Stomach smooth muscle (tissue), 2 donors: ENCODE data around the gene MIAT.

ENCODE experiments used
- H3K27ac ChIP-seq: one replicate; pipeline ENCODE4 v1.7.0; 2013; ENCODE audit warnings: mild to moderate bottlenecking, low read length, inconsistent platforms
- H3K27me3 ChIP-seq, 2 donors: one replicate each; pipeline ENCODE4 v1.7.0; 2013; ENCODE audit warnings: low read length in 2 of 2; ENCODE audit not compliant: insufficient read depth in 2 of 2, control insufficient read depth in 1 of 2
- H3K36me3 ChIP-seq, 2 donors: one replicate each; pipeline ENCODE4 v1.7.0; 2013; ENCODE audit warnings: low read length in 2 of 2; ENCODE audit not compliant: control insufficient read depth in 2 of 2, insufficient read depth in 2 of 2
- H3K4me1 ChIP-seq: one replicate; pipeline ENCODE4 v1.7.0; 2013; ENCODE audit warnings: low read length; ENCODE audit not compliant: control insufficient read depth, insufficient read depth
- H3K4me3 ChIP-seq, 2 donors: one replicate each; pipeline ENCODE4 v1.7.0; 2013; ENCODE audit warnings: low read length in 2 of 2
- H3K9ac ChIP-seq, 2 donors: one replicate each; pipeline ENCODE4 v1.7.0; 2013; ENCODE audit warnings: low read length in 2 of 2, mild to moderate bottlenecking in 1 of 2
- H3K9me3 ChIP-seq, 2 donors: one replicate each; pipeline ENCODE4 v1.7.0; 2013; ENCODE audit warnings: low read length in 2 of 2; ENCODE audit not compliant: control insufficient read depth in 2 of 2
- donor health status: healthy.
- donor health status: Pancreatic carcinoma.

The MIAT gene

DNA sequence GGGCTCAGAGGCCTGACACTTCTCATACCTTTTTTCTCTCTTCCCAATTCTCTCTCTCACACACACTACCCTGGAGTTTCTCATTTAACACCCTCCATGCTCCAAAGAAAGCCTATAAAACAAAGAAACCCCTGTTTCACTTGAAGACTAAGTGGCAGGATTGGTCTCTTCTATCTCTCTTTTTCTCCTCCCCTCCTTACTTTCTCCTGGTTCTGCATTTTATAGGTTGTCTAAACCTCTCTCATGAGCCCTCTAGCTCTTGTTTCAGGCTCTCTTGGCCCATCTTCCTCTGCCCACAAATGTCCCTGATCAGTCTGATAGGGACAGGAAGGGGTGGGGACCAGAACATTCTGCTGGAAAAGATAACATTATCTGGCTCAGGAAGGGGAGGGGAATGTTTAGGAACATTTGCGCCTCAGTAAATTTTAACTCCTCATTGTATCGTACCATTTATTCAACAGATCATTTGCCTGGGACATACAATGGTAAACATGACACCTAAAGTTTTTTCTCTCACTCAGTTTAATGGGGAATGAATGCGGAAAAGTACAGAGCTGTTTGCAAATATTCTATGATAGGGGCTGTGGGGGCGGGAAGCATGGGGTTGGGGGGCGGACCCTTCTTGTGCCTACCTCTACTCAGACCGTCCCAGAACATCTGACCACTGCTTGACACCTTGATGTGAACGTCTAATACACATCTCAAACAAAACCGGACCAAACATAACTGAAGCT is 24.8 kb upstream of the MIAT start:
- Histone ChIP-seq H3K36me3 (no peaks in the 10 kb centered on the region), H3K4me3 (no peak overlapping the region), H3K9me3 (peaks cover 0 to 6% of the 10 kb centered on the region in 2 donors), H3K27me3 (peaks cover 0 to 2% of the 10 kb centered on the region in 2 donors), H3K27ac (no peak overlapping the region), H3K9ac (no peak overlapping the region), H3K4me1 (no peaks in the 10 kb centered on the region)

DNA sequence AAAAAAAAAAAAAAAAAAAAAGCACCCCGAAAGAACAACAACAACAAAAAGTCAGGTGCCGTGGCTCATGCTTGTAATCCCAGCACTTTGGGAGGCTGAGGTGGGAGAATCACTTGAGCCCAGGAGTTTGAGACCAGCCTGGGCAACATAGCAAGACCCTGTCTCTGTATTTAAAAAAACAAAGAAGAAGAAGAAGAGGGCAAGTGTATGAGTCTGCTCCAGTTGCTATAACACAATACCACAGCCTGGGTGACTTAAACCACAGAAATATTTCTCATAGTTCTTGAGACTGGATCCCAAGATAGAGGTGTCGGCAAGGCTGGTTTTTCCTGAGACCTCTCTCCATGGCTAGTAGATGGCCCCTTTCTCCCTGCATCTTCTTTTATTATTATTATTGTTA is 23.2 kb upstream of the MIAT start:
- Histone ChIP-seq H3K27ac (no peak overlapping the region), H3K27me3 (peaks cover 0 to 2% of the 10 kb centered on the region in 2 donors)

DNA sequence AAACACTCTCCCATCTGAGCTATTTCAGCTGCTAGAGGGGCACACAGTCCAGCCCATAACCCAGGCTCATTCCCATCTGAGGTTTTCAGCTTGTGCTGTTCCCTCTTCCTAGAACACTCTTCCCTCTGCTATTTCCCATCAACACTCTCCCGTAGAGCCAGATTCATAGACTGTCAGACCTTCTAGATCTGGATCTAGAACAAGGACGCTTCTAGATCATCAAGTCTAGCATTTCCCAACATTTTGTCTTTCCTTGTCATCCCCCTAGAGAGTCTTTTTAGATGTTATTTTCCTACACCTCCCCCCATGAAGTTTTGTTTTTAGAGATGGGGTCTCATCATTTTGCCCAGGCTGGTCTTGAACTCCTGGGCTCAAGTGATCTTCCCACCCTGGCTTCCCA is 22.3 kb upstream of the MIAT start:
- Histone ChIP-seq H3K9me3 (peaks cover 0 to 3% of the 10 kb centered on the region in 2 donors), H3K9ac (no peak overlapping the region), H3K4me1 (no peaks in the 10 kb centered on the region), H3K4me3 (no peak overlapping the region), H3K27ac (no peak overlapping the region), H3K27me3 (no peaks in the 10 kb centered on the region), H3K36me3 (no peaks in the 10 kb centered on the region)

More for the DNA sequence above, 23.2 kb upstream of the MIAT start:
- Histone ChIP-seq H3K36me3 (no peaks in the 10 kb centered on the region), H3K4me3 (no peak overlapping the region), H3K9me3 (peaks cover 0 to 6% of the 10 kb centered on the region in 2 donors), H3K9ac (no peak overlapping the region), H3K4me1 (no peaks in the 10 kb centered on the region)

GRCh38 chr22:26636296-26636695 is 21.1 kb upstream of the MIAT start:
- Histone ChIP-seq H3K4me1 (no peaks in the 10 kb centered on the region), H3K9me3 (no peaks in the 10 kb centered on the region), H3K4me3 (no peak overlapping the region), H3K27me3 (peaks cover 0 to 3% of the 10 kb centered on the region in 2 donors), H3K27ac (no peak overlapping the region), H3K9ac (no peak overlapping the region), H3K36me3 (no peaks in the 10 kb centered on the region)

DNA sequence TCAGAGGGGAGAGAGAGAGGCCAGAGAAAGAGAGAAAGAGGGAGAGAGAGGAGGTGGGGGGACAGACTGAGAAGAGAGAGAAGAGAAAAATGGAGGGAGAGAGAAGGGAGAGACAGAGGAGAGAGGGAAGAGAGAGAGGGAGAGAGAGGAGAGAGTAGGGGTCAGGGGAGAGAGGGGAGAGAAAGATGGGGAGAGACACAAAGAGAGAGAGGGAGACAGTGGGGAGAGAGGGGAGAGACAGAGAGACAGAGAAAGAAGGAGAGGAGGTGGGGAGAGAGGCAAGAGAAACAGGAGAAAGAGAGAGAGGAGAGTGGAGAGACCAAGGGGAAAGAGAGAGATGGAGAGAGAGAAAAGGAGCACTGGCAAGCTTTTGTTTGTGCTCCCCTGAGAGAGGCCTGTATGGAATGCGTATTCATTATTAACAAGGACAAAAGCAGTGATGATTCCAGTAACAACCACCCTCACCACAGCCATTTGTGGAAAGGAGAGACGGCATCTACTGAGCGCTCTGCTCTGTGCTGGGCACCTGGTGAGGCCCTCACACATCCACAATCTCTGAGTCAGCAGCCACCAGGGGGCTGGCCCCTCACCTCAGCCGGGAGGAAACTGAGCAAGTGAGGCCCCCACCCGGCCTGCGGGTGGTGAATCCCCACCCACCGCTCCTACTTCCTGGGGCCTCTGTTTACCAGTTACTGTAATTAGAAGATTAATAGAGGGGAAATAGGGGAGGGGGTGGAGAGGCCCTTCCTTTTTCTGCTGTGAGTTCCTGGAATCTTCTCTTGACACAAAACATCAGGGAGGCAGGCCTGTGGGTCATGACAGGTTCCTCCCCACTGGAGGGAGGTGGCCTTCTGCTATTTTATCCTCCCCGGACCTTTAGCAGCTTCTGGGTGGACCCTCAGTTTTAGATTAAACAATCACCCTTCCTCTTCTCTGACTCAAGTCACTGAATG is 14.6 kb upstream of the MIAT start:
- Histone ChIP-seq H3K9ac (no peak overlapping the region), H3K4me1 (peaks cover 8% of the 10 kb centered on the region), H3K4me3 (no peak overlapping the region), H3K27ac (no peak overlapping the region), H3K36me3 (no peaks in the 10 kb centered on the region), H3K9me3 (no peaks in the 10 kb centered on the region), H3K27me3 (peaks cover 13 to 14% of the 10 kb centered on the region in 2 donors)

GRCh38 chr22:26643418-26644100 is 13.8 kb upstream of the MIAT start:
- H3K27me3 ChIP-seq: peaks cover 13 to 19% of the 10 kb centered on the region in 2 donors
- H3K36me3 ChIP-seq: no peaks in the 10 kb centered on the region
- peaks cover 8% of the 10 kb centered on the region for H3K4me1 ChIP-seq
- H3K9ac ChIP-seq: no peak overlapping the region
- H3K4me3 ChIP-seq: no peak overlapping the region
- no peak overlapping the region for H3K27ac ChIP-seq
- H3K9me3 ChIP-seq: no peaks in the 10 kb centered on the region

- H3K36me3 ChIP-seq: no peaks in the 10 kb centered on the region
- no peaks in the 10 kb centered on the region for H3K9me3 ChIP-seq
- H3K27ac ChIP-seq: no peak overlapping the region
- H3K4me3 ChIP-seq: no peak overlapping the region
- no peak overlapping the region for H3K9ac ChIP-seq
- H3K4me1 ChIP-seq: peaks cover 10% of the 10 kb centered on the region
- peaks cover 13 to 21% of the 10 kb centered on the region in 2 donors for H3K27me3 ChIP-seq
These were observed 11.2 kb upstream of the MIAT start for GRCh38 chr22:26646158-26646557.

DNA sequence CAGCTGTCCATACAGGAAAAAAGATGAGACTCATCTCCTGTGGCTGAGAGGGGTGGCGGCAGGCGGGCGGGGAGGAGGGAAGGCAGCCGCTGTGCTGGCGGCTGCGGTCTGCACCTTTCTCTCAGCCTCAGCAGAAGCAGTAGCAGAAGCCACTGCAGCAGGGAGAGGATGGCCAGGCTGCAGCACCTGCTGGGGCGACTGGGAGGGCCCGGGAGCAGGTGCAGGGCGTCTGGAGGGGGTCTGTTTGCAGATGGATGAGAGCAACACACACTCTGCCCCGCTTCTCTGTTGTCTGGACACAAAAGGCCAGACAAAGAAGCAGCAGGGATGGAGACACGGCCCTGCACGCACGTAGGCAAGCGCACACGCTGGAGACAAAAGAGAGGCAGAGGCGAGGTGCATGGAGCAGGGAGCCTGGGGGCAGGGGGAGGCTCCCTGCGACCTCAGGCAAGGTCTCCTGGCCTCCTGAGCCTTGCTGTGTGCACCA is 9.3 kb upstream of the MIAT start:
- Histone ChIP-seq H3K9me3 (no peaks in the 10 kb centered on the region), H3K27ac (no peak overlapping the region), H3K27me3 (peaks cover 13 to 22% of the 10 kb centered on the region in 2 donors), H3K4me1 (peaks cover 9% of the 10 kb centered on the region), H3K9ac (no peak overlapping the region), H3K36me3 (no peaks in the 10 kb centered on the region), H3K4me3 (no peak overlapping the region)

DNA sequence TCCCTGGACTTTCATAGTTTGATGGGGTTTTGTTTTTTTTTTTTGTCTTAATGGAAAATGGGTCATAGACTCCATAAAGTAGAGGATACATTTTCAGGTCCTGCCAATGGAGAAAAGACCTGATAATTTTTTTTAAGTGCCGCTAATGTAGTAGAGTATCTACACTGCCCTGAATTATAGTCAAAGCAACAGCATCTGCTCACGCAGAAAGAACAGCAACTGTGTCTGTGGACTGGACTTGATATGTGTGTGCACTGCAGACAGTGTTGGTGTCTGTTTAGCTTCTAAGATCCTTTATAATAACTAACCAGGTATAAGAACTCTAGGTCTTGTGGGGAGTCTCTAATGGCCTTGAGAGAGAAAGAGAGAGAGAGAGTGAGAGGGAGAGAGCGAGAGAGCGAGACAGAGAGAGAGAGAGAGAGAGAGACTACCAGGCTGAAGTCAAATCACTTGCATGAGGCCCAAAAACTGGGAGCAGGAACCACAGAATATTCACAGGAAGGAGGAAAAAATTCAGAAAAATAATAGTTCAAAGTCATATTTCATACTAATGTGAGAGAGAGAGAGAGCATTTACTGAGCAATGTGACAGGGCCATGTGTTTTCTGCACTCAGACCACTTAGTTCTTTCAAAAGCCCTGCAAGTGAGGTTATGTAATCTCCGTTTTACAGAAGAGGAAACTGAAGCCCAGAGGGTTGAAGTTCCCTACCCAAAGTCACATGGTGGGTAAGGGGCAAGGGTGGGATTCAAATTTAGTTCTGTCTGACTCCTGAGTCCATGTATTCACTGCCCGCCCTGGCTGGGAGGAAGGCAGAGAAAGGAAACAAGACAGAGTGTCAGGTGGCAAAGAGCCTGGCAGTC is 8.6 kb upstream of the MIAT start:
- H3K9me3 ChIP-seq: no peaks in the 10 kb centered on the region
- H3K27me3 ChIP-seq: peaks cover 13 to 24% of the 10 kb centered on the region in 2 donors
- no peaks in the 10 kb centered on the region for H3K36me3 ChIP-seq
- H3K9ac ChIP-seq: no peak overlapping the region
- no peak overlapping the region for H3K4me3 ChIP-seq
- H3K27ac ChIP-seq: no peak overlapping the region
- peaks cover 8% of the 10 kb centered on the region for H3K4me1 ChIP-seq
